Cardiac septum (tissue), 1 donor: ENCODE results near the gene WDR83. TPM values are rescaled to one million over a fixed set of nuclear protein-coding genes. Genes with fewer than 3 reads are reported as not detected.

Source experiments
- total RNA-seq: library from RNA; stranded (reverse); fragmentation: NEBNext Ultra II Directional; extraction: Animal tissue kit (Norgen Biotek cat#: 25700); gene quantifications from one replicate; pipeline ENCODE4 v1.2.1, GENCODE V29; 2021
- donor health status: DM: no; HTN: no; CAD: no.

The WDR83 gene
- total RNA-seq, 1 donor from 2014 or later: 10.0 TPM

Other genes with a start within 250 kb of the WDR83 start
- 2.0 TPM for gene ZNF443, start 225.8 kb upstream of the WDR83 start, total RNA-seq
- 0.94 TPM for gene ZNF709, start 182.0 kb upstream of the WDR83 start, total RNA-seq
- gene ZNF564, start 115.3 kb upstream of the WDR83 start, total RNA-seq: 9.3 TPM
- gene ZNF490, start 56.0 kb upstream of the WDR83 start, total RNA-seq: 5.1 TPM
- gene ZNF791, start 55.9 kb upstream of the WDR83 start, total RNA-seq: 14.8 TPM
- 20.6 TPM for gene MAN2B1, start 65 bp upstream of the WDR83 start, total RNA-seq
- 49.0 TPM for gene DHPS, start 15.1 kb downstream of the WDR83 start, total RNA-seq
- gene GNG14, start 21.2 kb downstream of the WDR83 start, total RNA-seq: not detected
- gene FBXW9, start 29.8 kb downstream of the WDR83 start, total RNA-seq: 2.2 TPM
- gene TNPO2, start 57.1 kb downstream of the WDR83 start, total RNA-seq: 50.4 TPM
- gene TRIR, start 67.9 kb downstream of the WDR83 start, total RNA-seq: 111 TPM
- 58.4 TPM for gene GET3, start 70.7 kb downstream of the WDR83 start, total RNA-seq
- gene BEST2, start 85.0 kb downstream of the WDR83 start, total RNA-seq: not detected
- gene HOOK2, start 108.7 kb downstream of the WDR83 start, total RNA-seq: 101 TPM
- 97.7 TPM for gene JUNB, start 124.7 kb downstream of the WDR83 start, total RNA-seq
- gene PRDX2, start 135.0 kb downstream of the WDR83 start, total RNA-seq: 595 TPM
- 0.94 TPM for gene THSD8, start 135.3 kb downstream of the WDR83 start, total RNA-seq
- gene RNASEH2A, start 139.8 kb downstream of the WDR83 start, total RNA-seq: 4.4 TPM
- gene RTBDN, start 167.8 kb downstream of the WDR83 start, total RNA-seq: not detected
- gene MAST1, start 171.7 kb downstream of the WDR83 start, total RNA-seq: 0.65 TPM
- gene DNASE2, start 214.6 kb downstream of the WDR83 start, total RNA-seq: 21.3 TPM
- gene KLF1, start 220.4 kb downstream of the WDR83 start, total RNA-seq: 0.38 TPM
- gene GCDH, start 224.4 kb downstream of the WDR83 start, total RNA-seq: 33.2 TPM